ENCODE measurements around the gene RBM19.
"Not testable (repeated sequence)": the region's sequence is repeated elsewhere in the genome, so short reads cannot be mapped to it uniquely, and the experiment has no call there.

RBM19 gene

DNA sequence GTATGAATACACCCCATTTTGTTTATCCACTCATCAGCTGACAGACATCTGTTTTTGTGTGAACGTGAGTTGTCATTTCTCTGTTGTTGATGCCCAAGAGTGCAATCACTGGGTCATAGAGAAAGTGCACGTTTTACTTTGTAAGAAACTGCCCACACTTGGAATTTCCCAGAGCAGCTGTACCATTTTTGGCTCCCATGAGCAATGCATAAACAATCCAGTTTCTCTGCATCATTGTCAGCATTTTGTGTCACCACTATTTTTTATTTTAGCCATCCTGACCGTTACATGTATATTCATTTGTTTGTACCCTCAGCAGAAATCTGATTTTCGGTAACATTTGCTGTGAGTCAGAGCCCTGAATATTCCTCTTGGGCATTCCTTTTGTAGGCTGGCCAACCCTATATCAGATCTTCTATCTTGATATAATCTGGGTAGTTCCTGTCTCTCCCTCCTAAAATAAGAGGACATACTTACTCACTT lies 62.7 kb downstream of the RBM19 start:
- TF ChIP-seq, protein P1, sequence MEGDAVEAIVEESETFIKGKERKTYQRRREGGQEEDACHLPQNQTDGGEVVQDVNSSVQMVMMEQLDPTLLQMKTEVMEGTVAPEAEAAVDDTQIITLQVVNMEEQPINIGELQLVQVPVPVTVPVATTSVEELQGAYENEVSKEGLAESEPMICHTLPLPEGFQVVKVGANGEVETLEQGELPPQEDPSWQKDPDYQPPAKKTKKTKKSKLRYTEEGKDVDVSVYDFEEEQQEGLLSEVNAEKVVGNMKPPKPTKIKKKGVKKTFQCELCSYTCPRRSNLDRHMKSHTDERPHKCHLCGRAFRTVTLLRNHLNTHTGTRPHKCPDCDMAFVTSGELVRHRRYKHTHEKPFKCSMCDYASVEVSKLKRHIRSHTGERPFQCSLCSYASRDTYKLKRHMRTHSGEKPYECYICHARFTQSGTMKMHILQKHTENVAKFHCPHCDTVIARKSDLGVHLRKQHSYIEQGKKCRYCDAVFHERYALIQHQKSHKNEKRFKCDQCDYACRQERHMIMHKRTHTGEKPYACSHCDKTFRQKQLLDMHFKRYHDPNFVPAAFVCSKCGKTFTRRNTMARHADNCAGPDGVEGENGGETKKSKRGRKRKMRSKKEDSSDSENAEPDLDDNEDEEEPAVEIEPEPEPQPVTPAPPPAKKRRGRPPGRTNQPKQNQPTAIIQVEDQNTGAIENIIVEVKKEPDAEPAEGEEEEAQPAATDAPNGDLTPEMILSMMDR (IDR thresholded peaks at IDR 0.05): no peak
- Histone ChIP-seq H3K27ac (no peak overlapping the region), H3K36me3 (peaks cover 23% of the 10 kb centered on the region)

DNA sequence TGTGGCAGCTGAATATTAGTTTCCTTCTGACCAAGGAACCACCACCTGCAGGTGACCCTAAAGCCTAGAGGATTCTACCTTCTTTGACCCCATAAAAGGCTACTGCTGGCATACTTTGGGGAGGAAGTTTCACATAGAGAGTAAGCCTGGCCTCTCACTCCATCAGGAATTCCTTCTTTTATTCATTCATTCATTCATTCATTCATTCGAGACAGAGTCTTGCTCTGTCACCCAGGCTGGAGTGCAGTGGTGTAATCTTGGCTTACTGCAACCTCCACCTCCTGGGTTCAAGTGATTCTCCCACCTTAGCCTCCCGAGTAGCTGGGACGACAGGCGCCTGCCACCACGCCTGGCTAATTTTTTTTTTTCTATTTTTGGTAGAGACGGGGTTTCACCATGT lies 64.8 kb downstream of the RBM19 start:
- H3K27me3 ChIP-seq; H3K4me3 ChIP-seq (ENCODE audit: low read depth in 1 of 2, low read length in 1 of 2); H3K4me1 ChIP-seq (ENCODE audit: control insufficient read depth in 1 of 2, insufficient read depth in 1 of 2, low read depth in 1 of 2, low read length in 1 of 2); H3K9me3 ChIP-seq; H3K27ac ChIP-seq: not testable (repeated sequence)
- H3K36me3 ChIP-seq: peaks cover 15% of the 10 kb centered on the region

More for the DNA sequence above, 62.7 kb downstream of the RBM19 start:
- no peaks in the 10 kb centered on the region for H3K9me3 ChIP-seq
- H3K4me3 ChIP-seq (ENCODE audit: low read depth in 1 of 2, low read length in 1 of 2): no peak overlapping the region
- H3K4me1 ChIP-seq (ENCODE audit: control insufficient read depth in 1 of 2, insufficient read depth in 1 of 2, low read depth in 1 of 2, low read length in 1 of 2): no peaks in the 10 kb centered on the region
- no peaks in the 10 kb centered on the region for H3K27me3 ChIP-seq

DNA sequence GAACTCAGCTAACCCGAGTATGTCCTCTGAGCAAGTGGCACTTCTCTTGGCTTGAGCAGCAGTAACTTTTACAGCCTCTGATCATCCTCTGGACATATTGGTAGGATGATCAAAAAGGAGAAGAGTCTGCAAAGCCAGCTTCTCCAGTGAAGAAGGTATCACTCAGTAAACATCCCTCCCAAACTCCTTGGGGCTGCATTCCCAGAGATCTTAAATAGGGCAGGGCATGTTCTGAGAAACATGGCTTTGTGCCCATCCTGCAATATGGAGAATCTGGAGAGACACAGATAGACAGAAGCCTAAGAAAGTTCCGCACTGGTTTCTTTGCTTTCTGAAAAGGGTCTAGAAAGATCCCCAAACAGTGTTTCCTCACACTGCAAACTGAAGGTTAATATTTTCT lies 65.4 kb downstream of the RBM19 start:
- Histone ChIP-seq H3K4me3 (ENCODE audit: low read depth in 1 of 2, low read length in 1 of 2) (no peak overlapping the region), H3K9me3 (no peaks in the 10 kb centered on the region), H3K27ac (no peak overlapping the region), H3K4me1 (ENCODE audit: control insufficient read depth in 1 of 2, insufficient read depth in 1 of 2, low read depth in 1 of 2, low read length in 1 of 2) (no peaks in the 10 kb centered on the region), H3K27me3 (no peaks in the 10 kb centered on the region), H3K36me3 (peaks cover 13% of the 10 kb centered on the region)
- TF ChIP-seq, protein P1 (IDR thresholded peaks at IDR 0.05): no peak

DNA sequence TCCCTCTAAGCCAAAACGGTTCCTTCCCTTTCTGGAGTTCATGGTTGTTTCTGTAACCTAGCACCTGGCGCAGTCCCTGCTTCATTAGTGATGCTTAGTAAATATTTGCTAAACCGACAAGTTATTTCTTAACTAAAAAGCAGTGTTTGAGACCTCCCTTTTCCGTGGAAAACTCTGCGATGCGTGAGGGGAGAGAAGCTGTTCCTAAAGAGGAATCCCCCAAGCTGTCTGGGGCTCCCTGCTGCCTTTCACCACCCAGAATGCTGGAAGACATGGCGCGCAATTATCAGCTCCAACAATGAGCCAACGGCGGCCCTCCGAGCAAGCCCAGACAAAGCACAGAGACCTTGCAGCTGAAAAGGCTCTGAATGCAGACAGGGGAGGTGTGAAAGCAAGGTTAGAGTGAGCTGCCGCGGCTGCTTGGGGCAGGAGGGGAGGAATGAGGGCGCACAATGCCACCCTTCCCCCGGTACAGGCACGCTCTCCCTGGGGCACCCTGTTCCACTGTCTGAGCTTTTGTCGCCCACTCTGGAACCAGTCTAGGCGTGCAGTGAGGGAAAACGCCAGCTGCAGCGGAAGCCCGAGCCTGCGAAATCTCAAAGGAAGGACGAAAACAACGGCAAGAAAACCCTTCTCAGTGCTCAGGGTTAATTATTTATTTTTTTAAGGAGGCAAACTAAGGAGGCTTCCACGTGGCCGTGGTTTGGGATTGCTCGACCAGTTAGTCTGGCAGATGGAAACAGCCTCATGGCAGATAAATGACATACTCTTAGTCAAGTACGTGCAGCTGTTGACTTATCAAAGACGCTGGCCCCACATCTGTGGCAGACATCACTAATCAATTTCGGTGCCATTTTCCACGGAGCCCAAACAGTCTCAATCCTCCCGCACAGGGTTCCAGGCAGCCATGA lies 66.3 kb downstream of the RBM19 start:
- Histone ChIP-seq H3K27ac (no peak overlapping the region), H3K9me3 (no peaks in the 10 kb centered on the region), H3K27me3 (no peaks in the 10 kb centered on the region), H3K36me3 (peaks cover 13% of the 10 kb centered on the region), H3K4me1 (ENCODE audit: control insufficient read depth in 1 of 2, insufficient read depth in 1 of 2, low read depth in 1 of 2, low read length in 1 of 2) (no peaks in the 10 kb centered on the region), H3K4me3 (ENCODE audit: low read depth in 1 of 2, low read length in 1 of 2) (no peak overlapping the region)
- TF ChIP-seq, protein P1 (IDR thresholded peaks at IDR 0.05): no peak

DNA sequence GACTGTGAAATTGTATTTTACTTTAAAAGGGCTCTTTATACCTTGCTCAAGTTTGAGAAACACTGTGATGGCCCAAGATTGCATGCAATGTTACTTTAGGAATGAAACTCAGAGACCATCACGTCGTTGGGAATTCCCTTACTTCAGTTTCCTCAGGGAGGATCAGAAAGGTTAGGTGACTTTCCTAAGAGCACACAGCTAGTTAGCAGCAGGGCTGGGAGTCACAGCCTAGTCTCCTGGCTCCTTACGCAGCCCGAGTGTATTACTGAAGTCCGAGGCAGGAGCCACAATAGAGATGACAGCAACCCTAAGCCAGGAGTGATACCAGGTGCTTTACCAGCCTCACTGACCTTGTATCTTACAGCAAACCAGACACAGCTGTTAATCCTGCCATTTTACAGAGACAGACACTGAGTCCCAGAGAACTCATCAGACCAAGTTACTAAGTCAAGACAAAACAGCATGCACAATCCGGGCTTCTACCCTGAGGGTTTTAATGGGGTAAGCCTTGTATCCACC lies 67.0 kb downstream of the RBM19 start:
- no peak overlapping the region for H3K27ac ChIP-seq
- H3K36me3 ChIP-seq: peaks cover 8% of the 10 kb centered on the region
- TF ChIP-seq, protein P1 (IDR thresholded peaks at IDR 0.05): no peak

DNA sequence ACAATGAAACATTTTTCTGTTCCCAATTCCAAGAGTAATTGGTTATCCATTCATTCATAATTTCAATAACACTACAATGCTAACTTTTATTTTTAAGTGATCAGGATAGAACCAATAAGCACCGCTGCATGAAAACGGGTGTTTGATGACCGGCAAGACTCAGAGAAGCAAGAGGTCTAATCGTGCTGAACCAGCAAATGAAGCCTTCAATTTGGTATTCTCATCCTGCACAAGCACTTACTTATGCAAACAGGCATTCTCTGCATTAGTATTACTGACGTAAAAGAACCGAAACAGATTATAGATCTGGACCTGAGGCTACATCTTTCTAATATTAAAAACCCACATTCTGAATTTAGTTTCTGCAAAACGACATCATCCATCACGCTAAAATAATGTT lies 67.7 kb downstream of the RBM19 start:
- H3K4me1 ChIP-seq (ENCODE audit: control insufficient read depth in 1 of 2, insufficient read depth in 1 of 2, low read depth in 1 of 2, low read length in 1 of 2): no peaks in the 10 kb centered on the region
- H3K27me3 ChIP-seq: no peaks in the 10 kb centered on the region
- TF ChIP-seq, protein P1 (IDR thresholded peaks at IDR 0.05): no peak
- H3K9me3 ChIP-seq: no peaks in the 10 kb centered on the region
- no peak overlapping the region for H3K4me3 ChIP-seq (ENCODE audit: low read depth in 1 of 2, low read length in 1 of 2)
- H3K36me3 ChIP-seq: peaks cover 7% of the 10 kb centered on the region
- no peak overlapping the region for H3K27ac ChIP-seq

More for the DNA sequence above, 67.0 kb downstream of the RBM19 start:
- Histone ChIP-seq H3K4me1 (ENCODE audit: control insufficient read depth in 1 of 2, insufficient read depth in 1 of 2, low read depth in 1 of 2, low read length in 1 of 2) (no peaks in the 10 kb centered on the region), H3K4me3 (ENCODE audit: low read depth in 1 of 2, low read length in 1 of 2) (no peak overlapping the region), H3K9me3 (no peaks in the 10 kb centered on the region), H3K27me3 (no peaks in the 10 kb centered on the region)

All from neutrophil (primary cell).